ENCODE measurements around the gene FER.
"Not testable (repeated sequence)": the region's sequence is repeated elsewhere in the genome, so short reads cannot be mapped to it uniquely, and the experiment has no call there.

The FER gene

DNA sequence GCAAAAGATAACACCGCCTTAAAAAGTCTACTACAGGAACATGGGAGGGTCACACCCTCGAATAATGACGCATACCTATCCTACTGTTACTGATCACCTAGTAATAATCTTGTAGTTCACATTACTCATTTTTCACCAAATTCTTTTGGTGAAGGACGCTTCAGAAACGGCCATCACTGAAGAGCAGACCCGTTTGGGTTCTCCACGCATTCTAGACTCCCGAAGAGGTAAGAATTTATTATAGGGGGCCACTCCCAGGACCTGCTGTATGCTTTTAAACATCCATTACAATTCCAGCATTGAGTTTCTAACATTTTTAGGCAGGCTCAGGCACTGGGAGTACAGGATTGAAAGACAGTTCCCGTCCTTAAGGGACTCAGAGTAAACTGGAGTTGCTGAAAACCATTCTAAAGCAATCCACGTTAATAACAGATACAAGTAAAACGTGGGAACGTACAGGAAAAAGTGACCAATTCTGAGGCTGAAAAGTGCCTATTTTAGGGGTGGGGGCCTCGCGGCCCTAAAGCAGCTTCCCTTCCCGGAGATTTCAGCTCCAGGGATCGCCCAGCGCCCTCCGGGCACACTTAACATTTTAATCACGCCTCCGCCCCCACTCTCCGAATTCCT lies at the start of gene FER:
Gene FER (plus strand): TSS at position 124 of the 627 bp plus-strand sequence. CDS start 50,286 bp downstream, outside the sequence.
- DNase-seq, result peak; percentile 35

DNA sequence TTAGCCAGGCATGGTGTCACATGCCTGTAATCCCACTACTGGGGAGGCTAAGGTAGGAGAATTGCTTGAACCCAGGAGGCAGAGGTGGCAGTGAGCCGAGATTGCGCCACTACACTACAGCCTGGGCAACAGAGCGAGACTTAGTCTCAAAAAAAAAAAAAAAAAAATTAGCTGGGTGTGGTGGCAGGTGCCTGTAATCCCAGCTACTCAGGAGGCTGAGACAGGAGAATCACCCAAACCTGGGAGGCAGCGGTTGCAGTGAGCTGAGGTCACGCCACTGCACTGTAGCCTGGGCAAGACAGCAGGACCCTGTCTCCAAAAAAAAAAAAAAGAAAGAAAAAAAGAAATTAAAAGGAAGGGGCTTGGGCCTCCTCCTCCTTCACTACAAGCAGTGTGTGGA lies 47.3 kb upstream of the FER start:
- not testable (repeated sequence) for DNase-seq

DNA sequence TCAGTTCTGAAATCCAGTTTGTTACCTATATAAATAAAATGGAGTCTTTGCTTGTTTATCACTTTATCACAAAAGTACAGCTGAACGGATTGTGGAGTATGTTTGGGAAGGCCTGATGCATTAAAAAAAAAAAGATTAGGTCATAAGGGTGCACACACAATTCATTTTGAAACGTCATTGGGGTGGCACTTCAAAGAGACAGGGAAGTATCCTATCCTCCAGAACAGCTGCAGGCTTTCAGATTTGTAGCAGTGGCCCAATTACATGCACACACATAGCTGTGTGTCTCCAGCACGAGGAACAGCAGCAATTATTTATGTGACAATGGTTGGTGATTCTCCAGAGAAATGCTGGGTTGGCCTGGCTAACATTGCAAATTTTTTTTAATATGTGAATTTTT lies 46.8 kb upstream of the FER start:
- no peak for DNase-seq

- no peak for DNase-seq
These were observed 45.2 kb upstream of the FER start for GRCh38 chr5:108702546-108702945.

DNA sequence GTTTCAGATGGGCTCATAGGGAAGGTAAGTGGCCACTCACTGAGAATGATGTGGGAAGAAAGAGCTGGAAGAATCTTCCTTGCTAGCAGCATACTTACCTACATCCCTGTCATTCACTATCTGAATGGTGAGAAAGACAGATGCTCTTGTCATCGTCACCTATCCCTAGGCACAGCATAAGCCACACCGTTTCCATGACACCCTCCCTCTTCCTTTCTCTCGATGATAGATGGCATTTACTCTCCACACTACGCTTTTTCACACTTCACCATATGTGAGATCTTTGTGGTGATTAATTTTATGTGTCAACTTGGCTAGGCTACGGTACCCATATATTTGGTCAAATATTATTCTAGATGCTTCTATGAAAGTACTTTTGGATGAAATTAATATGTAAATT lies 44.4 kb upstream of the FER start:
- DNase-seq, result no peak

GRCh38 chr5:108707141-108707540 lies 40.6 kb upstream of the FER start:
- no peak for DNase-seq

GRCh38 chr5:108711898-108712297 lies 35.8 kb upstream of the FER start:
- DNase-seq, result no peak

DNA sequence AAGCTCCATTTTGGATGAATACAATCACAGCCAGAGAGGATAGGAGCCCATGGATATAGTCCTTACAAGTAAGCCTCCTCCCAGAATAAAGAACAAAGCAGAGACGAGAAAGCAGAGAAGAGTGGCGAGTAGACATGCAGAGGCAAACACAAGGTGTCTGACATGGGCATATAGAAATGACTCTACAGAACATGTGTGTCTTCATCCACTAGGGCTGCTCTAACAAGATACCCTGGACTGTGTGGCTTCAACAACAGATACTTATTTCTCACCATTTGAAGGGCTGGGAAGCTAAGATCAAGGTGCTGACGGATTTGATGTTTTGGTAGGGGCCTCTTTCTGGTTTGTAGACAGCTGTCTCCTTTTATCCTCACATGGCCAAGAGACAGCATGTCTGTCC lies 32.3 kb upstream of the FER start:
- DNase-seq, result no peak

DNA sequence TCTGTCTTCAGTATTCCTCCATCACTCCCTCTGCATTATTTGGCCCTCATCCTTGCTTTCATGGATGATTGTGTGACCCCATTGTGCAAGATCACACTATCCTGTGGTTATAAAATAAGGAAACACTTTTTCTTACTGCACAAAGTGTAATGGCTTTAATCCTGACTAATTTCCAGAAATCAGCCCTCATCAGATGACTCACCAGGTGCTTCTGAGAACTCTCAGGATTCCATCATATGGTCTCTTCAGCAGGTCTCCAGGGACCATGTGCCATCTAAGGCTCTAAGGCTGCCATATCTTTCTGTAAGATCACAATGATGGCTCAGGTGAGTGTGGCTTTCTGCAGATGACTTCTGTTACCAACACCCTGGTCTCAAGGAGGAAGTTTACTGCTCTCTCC lies 27.3 kb upstream of the FER start:
- DNase-seq, result no peak

DNA sequence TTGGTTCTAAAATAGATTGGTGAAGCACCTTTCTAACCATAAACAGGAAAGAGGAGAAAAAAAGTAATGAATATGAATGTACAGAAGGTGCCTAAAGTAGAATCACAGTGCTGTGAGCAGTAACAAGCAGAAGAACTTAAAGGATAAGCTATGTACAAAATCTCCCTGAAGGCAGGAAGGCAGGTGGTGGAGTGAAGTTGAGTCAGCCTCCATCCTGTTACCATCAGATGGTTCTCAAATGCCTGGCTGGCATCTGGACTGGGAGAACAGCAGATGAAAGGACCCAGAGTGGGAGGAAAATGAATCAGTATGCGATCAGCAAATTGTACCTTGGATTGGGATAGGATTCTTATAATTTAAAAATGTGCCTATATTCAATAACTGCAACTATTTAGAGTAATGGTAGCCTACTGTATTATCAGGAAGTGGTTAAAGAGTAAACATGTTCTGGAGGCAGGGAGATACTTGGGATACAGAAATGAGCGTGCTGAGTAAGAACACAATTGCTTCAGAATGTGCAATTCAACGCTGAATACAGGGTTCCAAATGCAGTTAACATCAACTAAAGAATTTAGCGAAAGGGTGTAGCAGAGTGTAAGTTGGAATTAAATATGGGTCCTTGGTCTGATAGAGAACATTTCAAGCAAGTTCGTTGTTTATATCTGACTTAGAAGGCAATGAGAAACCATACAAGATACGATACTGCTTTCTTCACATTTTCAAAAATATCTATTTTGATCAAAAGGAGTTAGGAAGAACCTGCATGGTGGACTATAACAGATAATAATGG lies 21.1 kb upstream of the FER start:
- no peak for DNase-seq

DNA sequence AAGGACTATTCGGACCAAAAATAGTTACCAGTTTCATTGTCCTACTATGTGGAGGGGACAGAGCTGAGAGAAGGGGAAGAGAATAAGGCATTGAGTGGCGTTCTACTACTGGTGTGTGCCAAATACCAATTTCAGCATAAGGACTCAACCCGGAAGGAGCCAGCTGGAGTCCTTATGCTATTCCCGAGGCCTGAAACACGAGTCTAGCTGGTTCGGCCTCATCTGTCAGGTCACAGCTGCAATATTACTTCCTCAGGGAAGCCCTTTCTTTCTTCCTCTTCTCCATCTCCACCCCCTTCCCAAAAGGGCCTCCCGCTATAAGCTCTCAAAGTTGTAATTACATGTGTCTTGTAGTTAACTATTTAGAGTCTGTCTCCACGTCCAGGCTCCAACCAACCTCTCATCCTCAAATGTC lies 20.5 kb upstream of the FER start:
- peak; percentile 51 for DNase-seq

- DNase-seq, result peak; percentile 95
These were observed 19.8 kb upstream of the FER start for GRCh38 chr5:108727651-108728565.

DNA sequence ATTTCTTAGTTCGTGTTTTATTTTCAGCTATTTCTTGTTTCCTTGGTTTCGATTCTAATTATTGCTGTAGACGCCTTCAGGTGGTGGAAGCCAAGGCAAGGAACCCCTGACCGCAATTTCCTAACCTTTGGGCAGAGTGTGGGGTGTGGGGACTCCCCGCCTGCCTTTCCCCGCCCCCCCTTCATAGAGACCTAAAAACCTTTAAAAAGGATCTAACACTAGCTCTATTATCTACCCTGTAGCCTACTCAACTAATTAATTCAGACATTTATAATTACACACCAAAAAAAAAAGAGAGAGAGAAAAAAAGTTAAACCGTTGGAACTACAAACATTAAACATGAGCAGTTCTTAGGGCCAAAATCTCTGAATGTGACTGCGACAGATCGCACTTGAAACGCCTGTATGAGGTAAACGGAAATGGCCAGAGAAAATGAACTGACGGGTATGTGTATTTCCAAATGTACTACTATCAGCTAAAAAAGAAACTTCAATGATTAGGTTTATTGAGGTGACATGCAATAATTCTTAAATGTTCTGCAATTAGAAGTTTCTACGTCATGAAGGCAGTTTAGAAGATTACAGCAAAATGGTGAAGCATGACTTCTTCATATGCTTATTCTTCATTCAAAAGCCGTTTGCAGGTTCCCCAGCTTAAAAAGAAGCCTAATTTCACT lies 19.0 kb upstream of the FER start:
- DNase-seq, result no peak

DNA sequence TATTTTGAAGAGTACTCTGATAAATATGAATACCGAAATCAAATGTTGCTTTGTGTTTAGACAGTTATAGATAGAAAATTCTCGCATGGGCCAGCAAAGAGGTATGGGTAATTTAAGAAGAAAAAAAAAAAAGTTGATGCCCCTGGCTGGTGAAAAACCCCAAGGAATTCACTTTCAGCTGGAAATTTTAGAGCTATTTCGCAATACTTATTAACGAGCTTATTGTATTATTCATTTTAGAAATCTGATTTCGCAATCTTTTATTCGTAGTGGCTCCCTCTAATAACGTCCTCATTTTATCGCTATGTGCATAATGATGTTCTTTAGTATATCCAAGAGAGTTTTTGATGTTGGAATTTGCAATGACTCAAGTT lies 18.5 kb upstream of the FER start:
- no peak for DNase-seq

DNA sequence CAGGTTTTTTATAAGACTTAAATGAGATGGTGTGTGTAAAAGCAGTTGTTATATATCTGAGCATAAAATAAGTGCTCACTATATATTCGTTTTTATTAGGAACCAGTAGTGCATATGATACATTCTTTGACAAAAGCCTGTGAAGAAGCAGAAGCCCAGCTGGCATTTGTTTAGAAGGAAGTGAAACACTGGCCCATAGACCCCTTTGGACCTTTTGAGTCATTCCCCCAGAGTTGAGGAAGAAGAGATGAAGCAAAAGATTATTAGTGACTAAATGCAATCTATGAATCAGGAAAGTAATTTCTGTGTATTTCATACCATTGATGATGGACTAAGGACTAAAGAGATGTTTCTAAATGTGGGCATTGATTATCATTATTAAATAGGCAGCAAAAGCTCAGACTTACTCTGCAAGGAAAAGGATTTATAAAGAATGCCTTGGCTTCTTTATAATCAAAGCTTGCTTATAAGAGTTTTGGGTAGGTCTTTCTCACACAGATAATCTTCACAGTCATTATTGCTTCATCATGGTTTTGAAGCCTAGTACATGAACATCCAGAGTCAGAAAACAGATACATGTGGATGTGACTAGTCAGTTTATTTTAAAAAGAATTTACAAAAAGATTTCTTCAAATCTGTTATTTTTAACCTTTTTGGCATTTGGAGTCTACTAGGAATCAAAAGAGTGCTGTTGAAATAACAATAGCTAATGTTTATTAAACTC lies 16.9 kb upstream of the FER start:
- DNase-seq, result no peak

DNA sequence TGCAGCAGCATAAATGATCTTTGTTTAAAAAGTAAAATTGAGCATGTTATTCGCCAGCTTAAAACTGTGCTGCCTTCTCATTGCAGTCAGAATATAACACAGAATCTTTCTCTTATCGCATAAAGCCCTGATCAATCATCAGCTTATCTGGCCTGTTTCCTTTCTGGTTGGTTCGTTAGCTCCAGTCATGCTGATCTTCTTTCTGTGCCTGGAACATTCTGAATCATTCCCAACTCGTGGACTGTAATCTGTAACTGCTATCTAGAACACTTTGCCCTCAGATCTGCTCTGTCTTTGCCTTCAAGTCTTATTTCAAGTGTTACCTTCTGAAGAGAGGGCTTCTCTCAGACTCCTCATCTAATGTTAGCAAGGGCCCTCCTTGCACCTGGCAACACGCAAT lies 11.9 kb upstream of the FER start:
- no peak for DNase-seq

DNA sequence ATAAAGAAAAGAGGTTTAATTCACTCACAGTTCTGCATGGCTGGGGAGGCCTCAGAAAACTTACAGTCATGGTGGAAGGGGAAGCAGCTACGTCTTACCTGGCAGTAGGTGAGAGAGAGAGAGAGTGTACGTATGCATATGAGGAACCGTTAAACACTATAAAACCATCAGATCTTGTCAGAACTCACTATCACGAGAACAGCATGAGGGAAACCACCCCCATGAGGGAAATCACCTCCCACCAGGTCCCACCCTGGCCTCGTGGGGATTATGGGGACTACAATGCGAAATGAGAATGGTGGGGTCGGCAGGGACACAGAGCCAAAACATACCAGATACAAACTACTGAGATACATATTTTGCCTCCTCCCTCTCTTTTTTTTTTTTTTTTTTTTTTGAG lies 10.8 kb upstream of the FER start:
- no peak for DNase-seq

DNA sequence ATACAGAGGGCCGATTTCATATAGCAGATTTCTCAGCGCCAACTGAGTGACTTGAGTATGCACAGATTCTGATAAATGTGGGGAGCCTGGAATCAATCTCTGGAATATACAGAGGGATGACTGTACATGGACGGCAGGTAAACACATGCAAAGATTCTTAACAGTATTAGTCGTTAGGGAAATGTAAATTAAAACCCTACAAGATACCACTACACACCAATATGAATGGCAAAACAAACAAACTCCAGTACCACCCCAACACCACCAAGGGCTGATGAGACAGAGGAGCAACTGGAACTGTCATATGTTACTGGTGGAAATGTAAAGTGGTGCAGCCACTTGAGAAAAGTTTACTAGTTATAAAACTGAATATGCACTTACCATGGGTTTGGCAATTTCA lies 8.3 kb upstream of the FER start:
- no peak for DNase-seq

- DNase-seq, result no peak
These were observed 7.8 kb upstream of the FER start for GRCh38 chr5:108739906-108740305.

GRCh38 chr5:108743319-108743718 lies 4.4 kb upstream of the FER start:
- no peak for DNase-seq

GRCh38 chr5:108743846-108744245 lies 3.9 kb upstream of the FER start:
- DNase-seq, result no peak

GRCh38 chr5:108747111-108747773 lies 455 bp upstream of the FER start:
- DNase-seq, result no peak

All from femur (tissue), 1 donor.